GM12865 (cell line): ENCODE results near the gene MICAL2.

Experiments
- DNase-seq: peaks from one replicate; pipeline ENCODE4 v3.0.0; 2010; ENCODE audit warnings: low read depth
- H3K4me3 ChIP-seq: 2 replicates; pipeline ENCODE4 v1.5.1; 2011; ENCODE audit warnings: mild to moderate bottlenecking, low read depth, low read length, control low read depth
- TF ChIP-seq, protein P1 (sequence below): IDR thresholded peaks from 2 replicates; pipeline ENCODE4 v1.5.1; 2011; ENCODE audit warnings: low read length, control low read depth, low read depth, inconsistent platforms; ENCODE audit not compliant: insufficient read depth; ENCODE audit errors: missing control alignments

The MICAL2 gene

DNA sequence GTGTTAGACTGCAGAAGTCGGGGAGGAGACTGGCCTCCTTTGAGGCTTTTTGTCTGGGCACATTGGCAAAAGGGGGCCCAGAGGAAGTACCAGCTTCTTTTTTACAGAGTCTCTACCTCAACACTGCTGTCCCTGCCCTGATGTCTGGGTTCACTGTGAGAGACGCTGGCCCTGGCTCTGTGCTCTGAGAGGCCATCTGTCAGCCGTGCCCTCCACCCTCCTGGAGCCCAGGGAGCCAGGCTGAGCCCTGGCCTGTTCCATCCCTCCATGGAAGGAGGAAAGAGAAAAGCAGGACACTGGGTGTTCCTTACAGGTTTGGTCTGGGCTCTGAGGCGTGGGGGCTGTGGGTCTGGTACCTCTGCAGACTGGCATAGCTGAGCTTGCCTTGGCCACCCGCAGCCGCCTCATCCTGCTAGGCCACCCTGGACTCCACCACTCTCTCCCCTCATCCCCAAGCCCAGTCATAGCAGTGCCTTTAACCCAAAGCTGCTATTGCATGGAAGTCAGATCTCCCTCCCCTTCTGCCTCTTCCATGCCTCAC, 161.5 kb downstream of the MICAL2 start:
- TF ChIP-seq, protein P1, sequence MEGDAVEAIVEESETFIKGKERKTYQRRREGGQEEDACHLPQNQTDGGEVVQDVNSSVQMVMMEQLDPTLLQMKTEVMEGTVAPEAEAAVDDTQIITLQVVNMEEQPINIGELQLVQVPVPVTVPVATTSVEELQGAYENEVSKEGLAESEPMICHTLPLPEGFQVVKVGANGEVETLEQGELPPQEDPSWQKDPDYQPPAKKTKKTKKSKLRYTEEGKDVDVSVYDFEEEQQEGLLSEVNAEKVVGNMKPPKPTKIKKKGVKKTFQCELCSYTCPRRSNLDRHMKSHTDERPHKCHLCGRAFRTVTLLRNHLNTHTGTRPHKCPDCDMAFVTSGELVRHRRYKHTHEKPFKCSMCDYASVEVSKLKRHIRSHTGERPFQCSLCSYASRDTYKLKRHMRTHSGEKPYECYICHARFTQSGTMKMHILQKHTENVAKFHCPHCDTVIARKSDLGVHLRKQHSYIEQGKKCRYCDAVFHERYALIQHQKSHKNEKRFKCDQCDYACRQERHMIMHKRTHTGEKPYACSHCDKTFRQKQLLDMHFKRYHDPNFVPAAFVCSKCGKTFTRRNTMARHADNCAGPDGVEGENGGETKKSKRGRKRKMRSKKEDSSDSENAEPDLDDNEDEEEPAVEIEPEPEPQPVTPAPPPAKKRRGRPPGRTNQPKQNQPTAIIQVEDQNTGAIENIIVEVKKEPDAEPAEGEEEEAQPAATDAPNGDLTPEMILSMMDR: no peak
- no peak for DNase-seq
- H3K4me3 ChIP-seq: no peak overlapping the region

DNA sequence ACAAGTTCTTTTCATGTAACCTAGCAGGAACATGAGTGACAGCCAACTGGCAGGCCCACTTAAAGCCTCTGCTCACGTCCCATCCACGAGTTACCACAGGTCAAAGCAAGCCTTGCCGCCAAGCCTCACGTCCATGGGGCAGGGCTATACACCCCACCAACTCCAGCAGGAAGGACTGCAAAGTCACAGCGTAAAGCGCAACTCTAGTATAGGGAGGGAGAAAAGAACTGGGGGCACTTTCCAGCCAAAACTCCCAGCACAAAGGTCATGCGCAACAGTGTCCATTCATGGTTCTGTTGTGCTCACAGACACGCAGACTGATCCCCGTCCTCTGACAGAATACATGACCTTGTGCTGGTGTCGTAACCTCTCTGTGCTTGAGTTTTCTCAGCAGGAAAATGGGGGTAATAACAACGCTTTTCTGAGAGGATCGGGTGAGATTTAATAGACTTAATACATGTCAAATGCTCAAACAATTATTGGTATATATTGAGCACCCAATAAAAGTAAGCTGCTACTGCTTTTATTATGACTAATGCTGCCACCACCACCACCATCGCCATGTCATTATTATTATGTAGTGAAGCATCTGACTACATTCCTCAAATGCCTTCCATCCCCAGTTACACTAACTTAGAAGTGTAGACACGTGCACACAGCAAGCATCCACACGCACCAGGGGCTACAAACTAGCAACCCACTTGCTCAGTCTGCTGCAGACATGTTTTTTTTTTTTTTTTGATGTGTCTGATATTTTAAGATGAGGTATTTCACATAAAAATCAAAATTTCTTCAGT, 162.6 kb downstream of the MICAL2 start:
- TF ChIP-seq, protein P1: no peak
- DNase-seq: no peak
- H3K4me3 ChIP-seq: no peak overlapping the region

DNA sequence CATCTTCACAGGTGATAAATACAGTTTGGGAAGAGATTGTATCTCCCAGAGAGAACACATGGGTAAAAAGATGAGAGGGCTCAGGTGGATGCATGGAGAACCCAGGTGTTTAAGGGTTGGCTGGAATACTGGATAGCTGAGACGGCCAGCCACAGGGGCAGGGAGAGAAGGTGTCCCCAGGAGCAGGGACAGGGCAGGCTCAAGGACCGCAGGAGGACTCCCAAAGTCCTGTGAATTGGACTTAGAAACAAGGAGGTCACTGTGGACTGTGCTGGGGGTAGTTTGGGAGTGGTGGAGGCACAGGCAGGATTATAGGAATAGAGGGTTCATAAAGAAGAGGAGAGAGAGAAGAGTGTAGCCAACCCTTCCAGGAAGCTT, 163.2 kb downstream of the MICAL2 start:
- H3K4me3 ChIP-seq: no peak overlapping the region
- DNase-seq: no peak
- TF ChIP-seq, protein P1: no peak

DNA sequence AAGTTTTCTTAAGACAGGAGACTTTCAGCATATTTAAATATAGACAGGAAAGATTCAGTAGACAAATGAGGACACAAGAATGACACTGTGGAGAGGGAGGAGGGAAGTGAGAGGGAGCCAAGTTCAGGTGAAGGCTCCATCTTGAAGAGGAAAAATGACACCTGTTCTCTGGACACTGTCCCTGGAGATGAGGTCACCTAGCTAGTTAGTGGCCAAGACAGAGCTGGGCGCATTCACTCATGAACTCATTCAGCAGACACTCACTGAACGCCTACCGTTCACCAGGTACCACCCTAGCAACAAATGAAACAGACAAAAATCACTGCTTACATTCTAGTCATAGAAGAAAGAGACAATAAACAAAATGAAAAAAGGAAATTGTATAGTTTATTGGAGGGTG, 163.7 kb downstream of the MICAL2 start:
- TF ChIP-seq, protein P1: no peak
- no peak for DNase-seq
- H3K4me3 ChIP-seq: no peak overlapping the region

DNA sequence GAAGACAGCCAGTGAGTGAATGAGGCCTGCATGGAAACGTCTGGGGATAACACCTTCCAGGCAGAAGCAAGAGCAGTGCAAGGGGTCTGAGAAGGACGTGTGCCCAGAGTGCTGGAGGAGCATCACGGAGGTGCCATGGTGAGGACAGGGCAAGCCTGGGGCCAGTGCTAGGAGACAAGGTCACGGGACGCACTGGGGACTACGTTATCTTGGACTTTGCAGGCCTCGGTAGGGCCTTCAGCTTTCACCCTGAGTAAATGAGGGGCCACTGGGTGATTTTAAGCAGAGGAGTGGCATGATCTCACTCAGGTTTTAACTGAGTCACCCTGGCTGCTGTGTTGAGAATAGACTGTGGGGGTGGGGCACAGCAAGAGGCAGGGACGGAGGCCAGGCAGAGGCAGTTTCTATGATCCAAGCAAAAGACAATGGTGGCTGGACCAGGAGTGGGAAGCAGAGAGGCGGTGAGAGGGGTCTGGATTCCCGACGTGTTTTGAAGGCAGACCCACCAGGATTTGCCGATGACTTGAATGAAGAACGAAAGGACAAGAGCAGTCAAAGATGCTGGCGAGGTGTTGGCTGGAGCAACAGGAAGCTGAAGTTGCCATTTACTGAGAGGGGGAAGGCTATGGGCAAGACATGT, 164.3 kb downstream of the MICAL2 start:
- TF ChIP-seq, protein P1: no peak
- H3K4me3 ChIP-seq: no peak overlapping the region
- no peak for DNase-seq

DNA sequence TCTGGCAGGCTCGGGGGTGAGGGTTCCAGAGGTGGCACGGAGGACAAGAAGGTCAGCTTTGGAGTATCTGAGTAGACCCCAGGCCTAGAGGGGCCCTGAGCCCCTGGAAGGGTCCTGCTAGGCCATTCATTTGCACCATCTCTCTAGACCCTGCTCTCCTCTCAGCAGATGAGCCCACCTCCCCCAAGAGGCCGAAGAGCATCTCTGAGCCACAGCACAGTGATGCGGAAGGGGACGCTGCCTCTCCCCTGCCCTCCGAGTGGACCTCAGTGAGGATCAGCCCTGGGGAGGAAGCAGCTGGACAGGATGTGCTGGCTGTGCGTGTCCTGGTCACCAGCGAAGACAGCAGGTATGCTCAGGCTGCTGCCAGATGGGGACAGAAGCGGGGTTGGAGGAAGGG, 165.4 kb downstream of the MICAL2 start:
- DNase-seq: no peak
- no peak overlapping the region for H3K4me3 ChIP-seq
- TF ChIP-seq, protein P1: no peak

DNA sequence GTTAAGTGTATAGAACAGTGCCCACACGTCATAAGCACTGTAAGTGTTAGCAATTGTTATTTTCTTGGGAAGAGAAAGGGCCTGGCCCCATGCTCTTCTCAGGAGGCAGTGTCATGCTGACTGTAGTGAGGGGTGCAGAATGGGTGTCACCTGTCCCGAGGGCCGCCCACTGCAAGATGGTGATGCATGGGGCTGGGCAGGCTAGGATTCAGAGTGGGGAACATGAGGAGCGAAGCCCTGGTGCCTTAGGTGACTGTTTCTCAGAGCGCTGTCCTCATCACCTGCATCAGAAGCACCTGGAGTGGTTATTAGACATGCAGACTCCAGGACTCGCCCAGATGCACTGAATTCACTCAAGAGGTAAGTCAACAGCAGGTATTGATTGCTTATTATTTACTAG, 166.0 kb downstream of the MICAL2 start:
- TF ChIP-seq, protein P1: no peak
- DNase-seq: no peak
- H3K4me3 ChIP-seq: no peak overlapping the region
